ENCODE results near the gene AIMP2. TPM values are rescaled to one million over a fixed set of nuclear protein-coding genes. Genes with fewer than 3 reads are reported as not detected.

The AIMP2 gene
- total RNA-seq, 2 experiments from 2014 or later = 21.4 to 23.8 TPM

GRCh38 chr7:6012355-6013104 lies 3.5 kb downstream of the AIMP2 start:
- DNase-seq = no peak
- no peaks in the 10 kb centered on the region for H3K27me3 Mint-ChIP-seq
- H3K27ac Mint-ChIP-seq = no peak overlapping the region
- no peak overlapping the region for H3K4me3 Mint-ChIP-seq
- H3K36me3 Mint-ChIP-seq = peaks cover 4% of the 10 kb centered on the region
- POLR2A ChIA-PET = no interaction called here
- peaks cover 15% of the 10 kb centered on the region for H3K4me1 Mint-ChIP-seq
- H3K9me3 Mint-ChIP-seq = no peaks in the 10 kb centered on the region
- no peak for ATAC-seq (ENCODE audit: low read depth)

- no peak for ATAC-seq (ENCODE audit: low read depth)
- no peak overlapping the region for H3K27ac Mint-ChIP-seq
- POLR2A ChIA-PET = no interaction called here
- H3K4me3 Mint-ChIP-seq = no peak overlapping the region
- no peaks in the 10 kb centered on the region for H3K27me3 Mint-ChIP-seq
- no peak for DNase-seq
- peaks cover 6% of the 10 kb centered on the region for H3K4me1 Mint-ChIP-seq
- no peaks in the 10 kb centered on the region for H3K9me3 Mint-ChIP-seq
- H3K36me3 Mint-ChIP-seq = peaks cover 11% of the 10 kb centered on the region
Measured at GRCh38 chr7:6015917-6016652, 7.0 kb downstream of the AIMP2 start.

- no peaks in the 10 kb centered on the region for H3K27me3 Mint-ChIP-seq
- H3K4me1 Mint-ChIP-seq = peaks cover 6% of the 10 kb centered on the region
- H3K27ac Mint-ChIP-seq = no peak overlapping the region
- POLR2A ChIA-PET = no interaction called here
- no peak for DNase-seq
- no peaks in the 10 kb centered on the region for H3K9me3 Mint-ChIP-seq
- ATAC-seq (ENCODE audit: low read depth) = no peak
- peaks cover 12% of the 10 kb centered on the region for H3K36me3 Mint-ChIP-seq
- no peak overlapping the region for H3K4me3 Mint-ChIP-seq
Measured at GRCh38 chr7:6016653-6016966, 7.5 kb downstream of the AIMP2 start.

- POLR2A ChIA-PET = no interaction called here
- peaks cover 25% of the 10 kb centered on the region for H3K36me3 Mint-ChIP-seq
- H3K4me1 Mint-ChIP-seq = no peaks in the 10 kb centered on the region
- no peaks in the 10 kb centered on the region for H3K27me3 Mint-ChIP-seq
- ATAC-seq (ENCODE audit: low read depth) (no peak), DNase-seq (no peak)
- H3K9me3 Mint-ChIP-seq = no peaks in the 10 kb centered on the region
- no peak overlapping the region for H3K4me3 Mint-ChIP-seq
- H3K27ac Mint-ChIP-seq = peak overlapping the region; percentile 49
Measured at GRCh38 chr7:6020371-6021286, 11.6 kb downstream of the AIMP2 start.

DNA sequence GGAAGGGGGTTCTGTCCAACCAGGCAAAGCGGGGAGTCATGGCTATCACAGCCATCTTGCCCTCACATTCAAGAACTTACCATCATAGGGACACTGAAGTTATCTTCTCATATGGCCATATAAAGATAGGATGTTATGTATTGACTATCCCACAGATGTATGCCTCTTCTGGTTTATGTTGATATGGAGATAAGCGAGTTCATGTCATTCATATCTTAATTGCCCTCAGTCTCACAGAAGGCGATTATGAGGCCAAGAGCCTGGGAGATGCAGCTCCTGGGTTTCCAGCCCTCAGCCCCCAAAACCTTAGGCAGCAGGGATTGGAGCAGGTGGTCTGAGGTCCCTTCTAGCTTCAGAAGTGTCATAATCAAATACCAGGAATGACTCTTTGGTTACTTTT lies 13.6 kb downstream of the AIMP2 start:
- Mint-ChIP-seq H3K27ac (no peak overlapping the region), H3K9me3 (no peaks in the 10 kb centered on the region), H3K4me1 (peaks cover 17% of the 10 kb centered on the region), H3K27me3 (no peaks in the 10 kb centered on the region), H3K4me3 (no peak overlapping the region), H3K36me3 (peaks cover 27% of the 10 kb centered on the region)
- no peak for DNase-seq
- POLR2A ChIA-PET = no interaction called here
- no peak for ATAC-seq (ENCODE audit: low read depth)

DNA sequence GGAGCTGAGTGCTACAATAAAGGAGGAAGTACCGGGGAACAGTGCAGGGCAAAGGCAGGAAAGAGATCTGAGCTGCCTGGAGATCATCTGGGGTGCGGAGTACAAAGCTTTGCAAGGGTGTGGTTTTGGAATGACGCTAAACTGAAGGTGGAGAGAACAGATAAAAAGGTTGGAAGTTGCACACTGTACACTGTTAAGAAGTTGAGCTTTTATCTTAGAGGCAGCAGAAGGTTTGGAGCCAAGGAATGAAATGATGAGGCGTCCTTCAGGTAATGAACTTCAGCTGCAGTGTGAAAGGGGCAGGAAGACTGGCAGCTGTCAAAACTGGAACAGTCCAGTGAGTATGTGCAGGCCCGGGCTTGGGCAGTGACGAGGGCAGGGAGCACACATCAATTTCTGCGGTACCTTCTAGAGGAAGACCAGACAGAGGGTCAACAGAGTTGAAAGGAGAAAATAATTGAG lies 14.9 kb downstream of the AIMP2 start:
- Mint-ChIP-seq H3K27ac (no peak overlapping the region), H3K27me3 (no peaks in the 10 kb centered on the region), H3K9me3 (no peaks in the 10 kb centered on the region), H3K4me1 (peaks cover 17% of the 10 kb centered on the region), H3K4me3 (no peak overlapping the region), H3K36me3 (peaks cover 30% of the 10 kb centered on the region)
- POLR2A ChIA-PET = no interaction called here
- DNase-seq (no peak), ATAC-seq (ENCODE audit: low read depth) (no peak)

GRCh38 chr7:6026011-6026819 lies 17.1 kb downstream of the AIMP2 start:
- ATAC-seq (ENCODE audit: low read depth) (peak; percentile 100), DNase-seq (peak; percentile 71)
- Mint-ChIP-seq H3K4me3 (peak overlapping the region; percentile 74), H3K27me3 (no peaks in the 10 kb centered on the region), H3K27ac (peak overlapping the region; percentile 91), H3K9me3 (no peaks in the 10 kb centered on the region), H3K4me1 (peaks cover 17% of the 10 kb centered on the region), H3K36me3 (peaks cover 33% of the 10 kb centered on the region)
- POLR2A ChIA-PET = interaction anchor here (0.6 to 2.0 kb wide), 4 partner anchors 15 to 35 kb away, joined by 3 to 9 read pairs (median 3); partner anchors contain the start of genes AIMP2 and PMS2

DNA sequence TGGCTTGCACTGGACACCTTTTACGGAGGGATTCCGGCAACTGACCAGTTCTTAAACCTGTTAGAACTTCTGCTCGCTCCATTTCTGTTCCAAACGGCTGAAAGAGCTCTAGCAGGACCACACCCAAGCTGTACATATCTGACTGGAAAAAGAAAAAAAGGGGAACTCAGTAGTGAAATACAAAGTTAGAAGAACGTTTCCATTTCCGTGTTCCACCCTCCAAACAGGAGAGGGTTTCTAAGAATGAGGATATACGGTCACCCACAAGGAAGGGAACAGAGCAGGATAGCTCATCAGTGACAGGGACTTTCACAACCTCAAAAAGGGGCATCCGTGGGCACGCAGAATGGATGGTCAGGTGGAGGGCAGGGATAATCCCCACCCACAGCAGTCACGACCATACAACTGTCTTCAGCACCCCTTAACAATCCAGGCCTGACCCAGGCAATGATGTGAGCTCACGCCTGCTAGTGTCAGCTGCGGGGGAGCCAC lies 17.8 kb downstream of the AIMP2 start:
- POLR2A ChIA-PET = interaction anchor here (0.6 to 2.0 kb wide), 4 partner anchors 14 to 34 kb away, joined by 3 to 9 read pairs (median 3); partner anchors contain the start of genes AIMP2 and PMS2
- Mint-ChIP-seq H3K27ac (peak overlapping the region; percentile 91), H3K36me3 (peaks cover 30% of the 10 kb centered on the region), H3K4me3 (peak overlapping the region; percentile 74), H3K9me3 (no peaks in the 10 kb centered on the region), H3K27me3 (no peaks in the 10 kb centered on the region), H3K4me1 (peaks cover 17% of the 10 kb centered on the region)
- ATAC-seq (ENCODE audit: low read depth) (no peak), DNase-seq (no peak)

DNA sequence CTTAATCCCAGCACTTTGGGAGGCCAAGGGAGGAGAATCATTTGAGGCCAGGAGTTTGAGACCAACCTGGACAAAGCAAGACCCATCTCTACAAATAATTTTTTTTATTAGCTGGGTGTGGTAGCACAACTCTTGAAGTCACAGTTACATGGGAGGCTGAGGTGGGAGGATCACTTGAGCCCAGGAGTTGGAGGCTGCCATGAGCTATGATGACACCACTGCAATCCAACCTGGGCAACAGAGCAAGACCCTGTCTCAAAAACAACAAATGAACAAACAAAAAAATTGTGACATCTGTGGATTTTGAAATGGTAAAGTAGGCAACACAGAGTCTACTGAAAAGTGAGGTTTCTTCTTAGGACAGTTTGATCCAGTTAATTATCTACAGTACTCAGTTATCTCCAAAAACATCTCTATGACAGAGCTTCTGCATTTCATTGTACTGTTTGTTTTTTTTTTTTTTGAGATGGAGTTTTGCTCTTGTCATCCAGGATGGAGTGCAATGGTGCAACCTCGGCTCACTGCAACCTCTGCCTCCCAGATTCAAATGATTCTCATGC lies 18.8 kb downstream of the AIMP2 start:
- H3K36me3 Mint-ChIP-seq = peaks cover 26% of the 10 kb centered on the region
- POLR2A ChIA-PET = no interaction called here
- H3K9me3 Mint-ChIP-seq = no peaks in the 10 kb centered on the region
- peak overlapping the region; percentile 36 for H3K27ac Mint-ChIP-seq
- DNase-seq = no peak
- peaks cover 17% of the 10 kb centered on the region for H3K4me1 Mint-ChIP-seq
- ATAC-seq (ENCODE audit: low read depth) = no peak
- H3K4me3 Mint-ChIP-seq = no peak overlapping the region
- H3K27me3 Mint-ChIP-seq = no peaks in the 10 kb centered on the region

DNA sequence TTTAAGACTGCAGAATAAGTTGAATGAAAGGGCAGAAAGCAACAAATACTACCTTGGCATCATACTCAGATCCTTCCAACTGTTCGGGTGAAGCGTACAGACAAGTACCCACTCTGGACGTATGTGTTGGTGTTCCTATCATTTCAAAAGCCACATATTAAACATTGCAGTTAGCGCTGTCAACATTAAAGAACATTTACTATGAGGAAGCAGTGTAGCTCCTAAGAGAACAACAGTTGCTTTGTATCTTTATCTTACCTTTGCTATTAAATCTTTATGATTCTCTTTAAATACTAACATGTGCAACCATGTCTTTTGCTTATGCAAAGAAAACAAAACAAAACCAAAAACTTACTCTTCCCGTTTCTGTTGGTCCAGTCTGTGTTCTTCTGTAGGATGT lies 19.5 kb downstream of the AIMP2 start:
- Mint-ChIP-seq H3K27ac (peak overlapping the region; percentile 32), H3K27me3 (no peaks in the 10 kb centered on the region), H3K36me3 (peaks cover 30% of the 10 kb centered on the region), H3K9me3 (no peaks in the 10 kb centered on the region), H3K4me3 (no peak overlapping the region), H3K4me1 (peaks cover 17% of the 10 kb centered on the region)
- POLR2A ChIA-PET = no interaction called here
- no peak for ATAC-seq (ENCODE audit: low read depth)
- no peak for DNase-seq

GRCh38 chr7:6030988-6031387 lies 21.9 kb downstream of the AIMP2 start, which contains the start of gene ANKRD61:
ANKRD61 (plus strand) TSS chr7:6031376; CDS start chr7:6031376, 0 bp downstream.
- Mint-ChIP-seq H3K36me3 (peaks cover 32% of the 10 kb centered on the region), H3K27ac (peak within 1 kb of the TSS; percentile 0), H3K9me3 (no peaks in the 10 kb centered on the region), H3K27me3 (no peaks in the 10 kb centered on the region), H3K4me1 (peaks cover 14% of the 10 kb centered on the region), H3K4me3 (no peak within 1 kb of the TSS)
- DNase-seq (no peak), ATAC-seq (ENCODE audit: low read depth) (no peak)
- POLR2A ChIA-PET = no interaction called here

GRCh38 chr7:6031567-6031966 lies 22.5 kb downstream of the AIMP2 start:
- Mint-ChIP-seq H3K9me3 (no peaks in the 10 kb centered on the region), H3K27ac (peak overlapping the region; percentile 0), H3K36me3 (peaks cover 30% of the 10 kb centered on the region), H3K4me1 (peaks cover 10% of the 10 kb centered on the region), H3K27me3 (no peaks in the 10 kb centered on the region), H3K4me3 (no peak overlapping the region)
- DNase-seq (no peak), ATAC-seq (ENCODE audit: low read depth) (no peak)
- POLR2A ChIA-PET = no interaction called here

Measured in activated naive CD8-positive, alpha-beta T cell treated with anti-CD3 and anti-CD28 coated beads, Interleukin-2, amount 10 ng/mL, durations not matched to agents 7 days and 5 days (primary cell).